NOMO-1 treated with DMSO at 0.1 percent for 48 hours (cell line): Measurements from ENCODE around the gene SRRM3.
"Not testable (repeated sequence)": the region's sequence is repeated elsewhere in the genome, so short reads cannot be mapped to it uniquely, and the experiment has no call there.

ENCODE experiments used
- DNase-seq: peaks from one replicate; lab custom pipeline; 2025; ENCODE audit not compliant: unreplicated experiment; lab: John Stamatoyannopoulos, UW

Gene SRRM3

DNA sequence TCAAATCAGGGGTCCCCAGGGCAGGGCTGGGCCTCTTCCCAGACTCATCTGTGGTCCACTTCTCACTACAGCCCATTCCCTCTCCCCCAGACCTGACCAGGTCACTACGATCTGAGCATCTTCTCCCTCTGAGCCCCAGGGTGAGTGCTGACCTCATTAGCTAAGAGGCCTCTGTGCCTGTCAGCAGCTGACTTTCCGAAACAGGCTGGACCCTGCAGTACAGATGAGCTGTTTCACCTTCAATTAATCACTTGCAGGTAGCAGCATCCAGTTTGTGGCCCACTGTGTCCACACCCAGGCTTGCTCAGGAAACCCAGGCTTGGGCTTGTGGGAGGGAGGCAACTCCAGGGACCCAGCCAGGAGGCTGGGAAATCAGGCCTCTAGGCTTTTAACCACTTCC lies 24.3 kb downstream of the SRRM3 start:
- DNase-seq, result no peak

DNA sequence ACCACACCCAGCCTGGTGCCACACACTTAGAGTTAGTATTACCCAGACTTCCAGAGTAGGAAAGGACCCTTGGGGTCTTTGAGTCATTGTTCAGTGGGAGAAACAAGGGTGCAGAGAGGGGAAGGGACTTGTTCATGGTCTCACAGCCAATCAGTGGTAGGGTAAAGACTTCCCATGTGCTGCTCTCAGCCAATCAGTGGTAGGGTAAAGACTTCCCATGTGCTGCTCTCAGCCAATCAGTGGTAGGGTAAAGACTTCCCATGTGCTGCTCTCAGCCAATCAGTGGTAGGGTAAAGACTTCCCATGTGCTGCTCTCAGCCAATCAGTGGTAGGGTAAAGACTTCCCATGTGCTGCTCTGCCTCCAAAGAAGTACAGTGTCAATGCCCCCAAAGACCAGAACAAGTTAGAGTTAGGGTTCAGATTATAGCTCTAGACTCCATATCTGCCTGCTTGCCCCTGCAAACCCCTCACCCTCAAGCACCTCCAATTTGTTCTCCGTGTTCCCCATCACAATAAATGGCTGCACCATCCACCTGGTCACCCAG lies 25.3 kb downstream of the SRRM3 start:
- DNase-seq, result not testable (repeated sequence)

DNA sequence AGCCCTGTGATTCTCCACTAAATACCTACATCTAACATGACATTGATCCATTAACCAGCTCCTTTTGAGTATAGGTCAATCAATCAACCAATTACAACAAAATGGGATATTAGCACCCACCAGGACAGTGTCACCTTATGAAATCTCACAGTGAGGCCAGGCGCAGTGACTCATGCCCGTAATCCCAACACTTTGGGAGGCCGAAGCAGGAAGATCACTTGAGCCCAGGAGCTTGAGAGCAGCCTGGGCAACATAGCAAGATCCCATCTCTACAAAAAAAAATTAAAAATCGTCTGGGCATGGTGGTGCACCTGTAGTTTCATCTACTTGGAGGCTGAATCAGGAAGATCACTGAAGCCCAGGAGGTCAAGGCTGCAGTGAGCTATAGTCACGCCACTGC lies 28.5 kb downstream of the SRRM3 start:
- no peak for DNase-seq

DNA sequence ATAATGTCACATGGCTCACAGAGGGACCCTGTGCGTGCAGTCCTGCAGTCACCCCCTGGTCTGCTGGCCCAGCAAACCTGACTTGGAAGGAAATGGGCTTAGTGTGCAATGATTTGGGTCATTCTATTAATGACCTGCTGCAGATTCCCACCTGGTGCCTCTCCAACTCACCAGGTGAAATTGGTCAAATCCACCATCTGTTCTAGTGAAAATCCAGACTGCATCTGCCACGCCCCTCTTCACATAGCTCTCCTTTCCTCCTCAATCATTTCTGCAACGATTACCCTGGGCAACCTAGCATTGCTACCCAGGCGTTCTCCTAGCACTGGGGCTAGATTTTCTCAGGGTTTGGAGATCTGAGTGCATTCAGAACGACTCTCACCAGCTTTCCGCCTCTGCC lies 29.4 kb downstream of the SRRM3 start:
- no peak for DNase-seq

DNA sequence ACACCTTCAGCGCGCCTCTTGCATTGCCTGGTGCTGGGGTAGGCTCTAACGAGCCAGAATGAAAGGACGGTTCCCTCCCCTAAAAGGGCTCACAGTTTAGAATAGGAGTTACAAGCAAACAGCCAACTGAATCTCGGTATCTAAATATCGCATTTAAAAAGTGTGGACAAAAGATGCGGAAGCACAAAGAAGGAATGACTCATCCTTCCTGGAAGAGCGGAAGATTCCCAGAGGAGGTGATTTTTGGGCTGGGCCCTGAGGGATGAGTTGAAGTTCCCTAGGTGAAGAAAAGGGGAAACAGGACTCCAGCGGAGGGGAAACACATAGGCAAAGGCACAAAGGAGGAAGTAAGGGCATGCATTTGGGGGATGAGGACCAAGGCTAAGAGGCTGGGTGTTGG lies 29.9 kb downstream of the SRRM3 start:
- DNase-seq, result peak; percentile 28

DNA sequence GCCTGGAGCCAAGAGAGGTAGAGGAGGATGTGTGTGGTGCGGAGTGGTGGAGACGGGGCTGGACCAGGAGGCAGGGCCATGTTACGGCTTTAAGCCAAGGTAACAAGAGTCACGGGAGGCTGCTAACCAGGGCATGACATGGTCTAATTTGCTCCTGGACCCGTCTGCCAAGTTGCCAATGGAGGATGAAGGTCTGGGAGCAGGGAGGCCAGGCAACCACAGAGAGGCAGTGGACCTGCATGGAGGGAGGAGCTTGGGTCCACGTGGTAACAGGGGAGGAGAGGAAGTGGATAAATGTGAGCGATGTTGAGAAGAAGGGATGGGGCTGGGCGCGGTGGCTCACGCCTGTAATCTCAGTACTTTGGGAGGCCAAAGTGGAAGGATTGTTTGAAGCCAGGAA lies 31.0 kb downstream of the SRRM3 start:
- DNase-seq, result no peak

DNA sequence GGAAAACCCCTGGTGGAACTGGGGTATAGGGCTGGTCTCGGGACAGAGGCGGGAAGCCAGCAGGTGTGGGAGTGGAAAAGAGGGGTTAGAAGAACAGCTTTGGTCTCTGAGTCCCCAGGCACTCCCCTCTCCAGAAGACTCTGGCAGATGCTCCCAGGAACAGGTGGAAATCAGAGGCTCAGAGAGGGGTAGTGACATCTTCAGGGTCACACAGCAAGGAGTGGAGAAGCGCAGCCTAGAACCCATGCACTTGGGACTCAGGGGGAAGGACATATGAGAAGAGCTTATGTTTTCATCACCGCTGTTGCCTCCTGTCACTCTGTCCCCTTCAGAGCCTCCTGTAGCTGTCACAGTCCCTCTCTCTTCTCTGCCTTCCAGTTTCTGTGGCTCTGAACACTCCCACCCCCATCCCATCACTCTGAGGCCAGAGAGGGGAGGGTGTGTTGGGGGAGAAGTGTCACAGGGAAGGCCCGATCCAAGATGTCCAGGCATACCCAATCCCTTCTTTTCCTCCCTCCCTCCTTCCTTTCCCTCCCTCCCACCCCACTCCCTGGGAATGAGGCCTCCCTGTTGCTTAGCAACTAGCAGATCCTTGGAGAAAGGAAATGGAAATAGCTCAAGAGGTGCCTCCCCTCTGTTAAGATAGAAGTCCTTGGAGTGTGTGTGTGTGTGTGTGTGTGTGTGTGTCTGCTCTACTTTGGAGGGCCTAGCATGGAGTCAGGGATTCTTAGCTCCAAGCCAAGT lies 32.0 kb downstream of the SRRM3 start:
- DNase-seq, result no peak

DNA sequence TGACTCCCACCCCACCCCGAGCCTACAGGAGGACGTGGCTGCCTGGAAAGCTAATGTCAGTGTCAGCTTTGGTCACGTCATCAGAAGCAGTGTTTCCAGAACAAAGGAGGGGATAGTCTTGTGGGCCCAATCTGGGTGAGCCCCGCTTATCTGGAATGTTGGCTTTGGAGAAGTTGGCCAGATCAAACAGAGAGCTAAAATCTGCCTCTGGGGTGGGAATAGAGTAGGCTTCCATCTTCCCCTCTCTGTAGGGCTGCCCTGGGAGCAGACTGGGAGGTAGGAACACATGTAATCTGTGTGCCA lies 32.5 kb downstream of the SRRM3 start:
- DNase-seq, result no peak

DNA sequence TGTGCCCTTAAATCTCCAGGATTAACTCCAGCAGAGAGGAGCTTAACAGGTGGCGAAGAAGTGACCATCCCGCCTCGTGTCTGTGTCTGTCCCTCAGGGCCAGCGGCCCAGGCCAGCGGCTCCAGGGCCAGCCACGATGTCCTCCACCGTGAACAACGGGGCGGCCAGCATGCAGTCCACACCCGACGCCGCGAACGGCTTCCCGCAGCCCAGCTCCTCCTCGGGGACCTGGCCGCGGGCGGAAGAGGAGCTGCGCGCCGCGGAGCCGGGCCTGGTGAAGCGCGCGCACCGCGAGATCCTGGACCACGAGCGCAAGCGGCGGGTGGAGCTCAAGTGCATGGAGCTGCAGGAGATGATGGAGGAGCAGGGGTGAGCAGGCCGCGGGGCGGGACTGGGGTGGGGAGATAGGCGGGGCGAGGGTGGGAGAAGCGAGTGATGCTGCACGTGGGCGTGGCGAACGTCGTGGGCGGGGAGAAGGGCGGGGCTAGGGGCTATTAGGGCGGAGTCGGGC lies 33.3 kb downstream of the SRRM3 start:
- peak; percentile 82 for DNase-seq

DNA sequence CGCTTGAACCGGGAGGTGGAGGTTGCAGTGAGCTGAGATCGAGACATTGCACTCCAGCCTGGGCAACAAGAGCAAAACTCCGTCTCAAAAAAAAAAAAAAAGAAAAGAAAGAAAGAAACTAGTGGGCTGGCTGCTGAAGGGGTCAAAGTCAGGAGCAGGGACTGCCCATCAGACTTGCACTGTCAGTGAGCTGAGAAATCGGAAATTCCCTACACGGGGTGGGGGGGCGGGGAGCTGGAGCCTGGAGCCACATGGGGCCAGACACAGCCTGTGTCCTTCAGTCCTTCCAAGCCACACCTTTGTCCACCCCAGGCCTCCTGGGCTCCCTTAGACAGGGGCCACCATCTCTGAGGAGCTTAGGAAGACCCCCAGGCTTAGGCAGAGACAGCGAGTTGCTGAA lies 34.5 kb downstream of the SRRM3 start:
- no peak for DNase-seq

DNA sequence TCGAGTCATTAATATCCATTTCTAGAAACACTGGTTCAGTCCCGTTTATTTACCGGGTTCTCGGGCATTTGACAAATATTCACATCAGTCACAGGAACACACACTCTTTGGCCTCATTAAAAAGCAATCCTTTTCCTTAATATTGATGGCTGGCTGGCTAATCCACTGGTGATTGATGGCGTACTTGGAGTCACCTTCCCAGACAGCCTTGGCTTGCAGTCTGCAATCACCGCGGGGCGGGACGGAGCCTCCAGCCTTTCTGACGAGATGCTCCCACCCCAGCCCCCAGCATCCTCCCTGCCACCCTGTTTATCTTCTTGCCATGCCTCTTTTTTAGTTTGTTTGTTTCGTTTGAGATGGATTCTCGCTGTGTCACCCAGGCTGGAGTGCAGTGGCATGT lies 36.6 kb downstream of the SRRM3 start:
- no peak for DNase-seq

DNA sequence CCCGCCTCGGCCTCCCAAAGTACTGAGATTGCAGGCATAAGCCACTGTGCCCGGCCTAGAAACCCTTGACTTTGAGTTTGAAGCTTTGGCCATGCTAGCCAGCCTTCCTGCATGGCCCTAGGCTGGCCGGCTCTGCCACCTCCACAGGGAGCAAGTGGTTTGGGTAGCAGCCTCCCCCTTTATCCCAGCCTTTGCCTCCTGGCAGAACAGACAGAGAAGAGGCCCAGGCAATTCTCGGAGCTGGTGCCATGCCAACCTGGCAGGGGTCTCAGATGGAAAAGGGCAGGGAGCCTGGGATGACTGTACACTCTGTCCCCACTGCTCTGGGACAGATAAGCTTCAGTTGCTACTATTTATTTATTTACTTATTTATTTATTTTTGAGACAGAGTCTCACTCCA lies 39.4 kb downstream of the SRRM3 start:
- DNase-seq, result no peak

DNA sequence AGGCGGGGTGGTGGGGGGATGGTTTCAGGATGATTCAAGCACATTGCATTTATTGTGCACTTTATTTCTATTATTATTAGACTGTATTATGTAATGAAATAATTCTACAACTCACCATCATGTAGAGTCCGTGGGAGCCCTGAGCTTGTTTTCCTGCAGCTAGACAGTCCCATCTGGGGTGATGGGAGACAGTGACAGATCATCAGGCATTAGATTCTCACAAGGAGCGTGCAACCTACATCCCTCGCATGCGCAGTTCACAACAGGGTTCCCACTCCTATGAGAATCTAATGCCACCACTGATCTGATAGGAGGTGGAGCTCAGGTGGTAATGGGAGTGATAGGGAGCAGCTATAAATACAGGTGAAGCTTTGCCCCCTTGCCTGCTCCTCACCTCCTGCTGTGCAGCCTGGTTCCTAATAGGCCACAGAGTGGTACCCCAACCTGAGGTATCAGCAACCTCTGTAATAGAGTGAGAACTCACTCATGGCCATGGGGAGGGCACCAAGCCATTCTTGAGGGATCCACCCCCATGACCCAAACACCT lies 40.9 kb downstream of the SRRM3 start:
- not testable (repeated sequence) for DNase-seq

DNA sequence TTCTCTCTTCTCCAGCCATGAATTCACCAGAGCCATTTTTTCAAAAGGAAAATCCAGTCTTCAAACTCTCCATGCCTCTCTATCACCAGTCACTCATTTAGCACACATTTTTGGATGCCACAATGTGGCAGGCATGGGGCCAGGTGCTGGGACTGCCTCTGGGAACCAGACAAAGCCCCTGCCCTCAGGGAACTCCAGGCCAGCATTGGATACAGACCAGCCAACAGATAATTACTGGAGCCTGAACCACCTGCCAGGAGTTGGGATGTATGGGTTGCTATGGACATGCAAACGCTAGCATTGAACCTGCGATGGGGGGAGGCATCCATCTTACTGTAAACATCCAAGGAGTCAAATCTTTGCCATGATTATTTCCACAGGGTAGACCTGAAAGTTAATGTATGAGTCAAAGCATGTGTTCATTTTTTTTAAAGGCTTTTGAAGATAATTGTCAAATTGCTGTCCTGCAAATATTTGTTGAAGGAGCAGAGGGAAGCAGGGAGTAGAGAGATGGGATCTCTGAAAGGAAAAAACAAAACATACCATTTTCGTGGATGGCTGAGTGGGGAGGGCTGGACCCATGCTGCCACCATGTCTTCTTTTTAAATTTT lies 43.2 kb downstream of the SRRM3 start:
- no peak for DNase-seq

DNA sequence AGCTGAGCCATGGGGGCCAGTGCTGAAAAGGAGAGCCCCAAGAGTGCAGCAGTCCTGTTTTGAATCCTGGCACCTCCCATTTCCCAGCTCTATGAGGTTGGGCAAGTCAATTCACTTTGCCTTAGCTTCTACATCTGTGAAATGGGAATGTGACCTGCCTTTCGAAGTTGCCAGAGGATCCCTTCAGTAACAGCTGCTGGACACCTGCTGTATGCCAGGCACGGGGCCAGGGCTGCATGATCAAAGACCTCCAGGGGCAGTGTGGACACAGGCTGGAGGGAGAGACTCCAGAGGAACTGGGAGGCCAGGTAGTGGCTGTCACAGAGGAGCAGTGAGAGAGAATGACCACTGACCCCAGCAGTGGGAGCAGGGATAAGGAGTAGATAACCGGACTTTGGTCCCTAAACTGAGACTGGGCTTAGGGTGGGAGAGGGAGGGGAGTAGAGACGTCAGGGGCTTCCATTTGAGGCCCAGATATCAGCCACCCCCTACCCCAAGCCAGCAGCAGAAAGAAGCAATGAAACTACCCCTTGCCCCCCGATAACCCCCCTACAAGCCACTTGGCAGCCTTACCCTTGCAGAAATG lies 45.2 kb downstream of the SRRM3 start:
- DNase-seq, result no peak

DNA sequence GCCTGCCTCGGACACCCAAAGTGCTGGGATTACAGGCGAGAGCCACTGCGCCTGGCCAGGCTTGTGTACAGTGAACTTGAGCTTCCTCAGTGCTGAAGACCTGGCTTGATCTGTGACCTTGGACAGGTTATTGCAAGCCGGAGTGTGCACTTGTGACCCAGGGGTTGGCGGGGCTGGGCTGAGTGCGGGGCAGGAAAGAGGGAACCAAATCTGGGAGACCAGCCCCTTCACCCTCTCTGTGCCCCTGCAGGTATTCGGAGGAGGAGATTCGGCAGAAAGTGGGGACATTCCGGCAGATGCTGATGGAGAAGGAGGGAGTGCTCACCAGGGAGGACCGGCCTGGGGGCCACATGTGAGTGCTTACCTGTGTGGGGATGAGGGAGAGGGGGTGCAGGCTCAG lies 46.2 kb downstream of the SRRM3 start:
- DNase-seq, result no peak

DNA sequence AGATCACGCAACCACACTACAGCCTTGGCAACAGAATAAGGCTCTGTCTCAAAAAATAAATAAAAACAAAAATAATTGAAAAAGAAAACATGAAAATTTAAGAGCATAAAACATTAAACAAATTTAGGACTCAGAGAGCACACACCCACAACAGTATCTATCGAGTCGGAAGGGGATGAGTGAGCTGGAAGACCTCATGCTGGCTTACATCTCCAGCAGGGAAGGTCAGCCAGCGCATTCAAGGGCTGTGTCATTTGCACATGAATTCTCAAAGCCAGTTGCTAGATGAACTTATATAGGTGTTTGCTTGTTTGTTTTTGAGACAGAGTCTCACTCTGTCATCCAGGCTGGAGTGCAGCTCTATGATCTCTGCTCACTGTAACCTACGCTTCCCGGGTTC lies 50.3 kb downstream of the SRRM3 start:
- DNase-seq, result no peak

DNA sequence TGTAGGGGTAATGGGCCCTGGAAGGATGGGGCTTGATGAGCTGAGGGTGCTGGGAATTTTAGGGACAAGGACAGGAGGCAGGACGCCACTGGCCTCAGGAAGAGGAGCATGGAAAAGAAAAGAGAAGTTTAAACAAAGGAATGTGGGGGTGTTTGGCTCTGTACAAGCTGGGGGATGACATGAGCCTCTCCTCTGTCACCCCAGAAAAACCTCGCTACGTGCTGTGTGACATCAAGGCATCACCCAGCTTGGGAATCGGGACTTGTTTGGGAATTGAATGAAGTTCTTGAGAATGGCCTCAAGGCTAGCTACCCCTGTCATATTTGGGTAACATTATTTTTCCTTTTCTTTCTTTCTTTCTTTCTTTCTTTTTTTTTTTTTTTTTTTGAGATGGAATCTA lies 53.1 kb downstream of the SRRM3 start:
- no peak for DNase-seq

DNA sequence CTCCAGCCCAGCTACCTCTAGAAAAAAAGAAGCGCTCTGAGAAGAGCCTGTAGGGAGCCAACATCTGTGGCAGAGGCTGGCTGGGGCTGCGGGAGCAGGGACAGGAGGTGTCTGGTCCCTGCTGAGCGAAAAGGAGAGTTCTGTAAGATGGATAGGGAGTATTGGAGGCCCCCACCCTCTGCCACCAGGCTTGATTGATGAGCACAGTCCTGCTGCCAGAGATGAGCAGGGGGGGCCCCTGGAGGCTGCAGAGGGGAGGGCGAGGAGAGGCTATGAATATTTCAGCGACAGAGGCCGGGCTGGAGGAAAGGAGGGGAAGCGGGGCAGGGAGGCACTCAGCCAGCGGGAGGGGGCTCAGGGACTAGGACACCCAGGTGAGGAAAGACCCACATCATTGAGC lies 56.3 kb downstream of the SRRM3 start:
- DNase-seq, result no peak

DNA sequence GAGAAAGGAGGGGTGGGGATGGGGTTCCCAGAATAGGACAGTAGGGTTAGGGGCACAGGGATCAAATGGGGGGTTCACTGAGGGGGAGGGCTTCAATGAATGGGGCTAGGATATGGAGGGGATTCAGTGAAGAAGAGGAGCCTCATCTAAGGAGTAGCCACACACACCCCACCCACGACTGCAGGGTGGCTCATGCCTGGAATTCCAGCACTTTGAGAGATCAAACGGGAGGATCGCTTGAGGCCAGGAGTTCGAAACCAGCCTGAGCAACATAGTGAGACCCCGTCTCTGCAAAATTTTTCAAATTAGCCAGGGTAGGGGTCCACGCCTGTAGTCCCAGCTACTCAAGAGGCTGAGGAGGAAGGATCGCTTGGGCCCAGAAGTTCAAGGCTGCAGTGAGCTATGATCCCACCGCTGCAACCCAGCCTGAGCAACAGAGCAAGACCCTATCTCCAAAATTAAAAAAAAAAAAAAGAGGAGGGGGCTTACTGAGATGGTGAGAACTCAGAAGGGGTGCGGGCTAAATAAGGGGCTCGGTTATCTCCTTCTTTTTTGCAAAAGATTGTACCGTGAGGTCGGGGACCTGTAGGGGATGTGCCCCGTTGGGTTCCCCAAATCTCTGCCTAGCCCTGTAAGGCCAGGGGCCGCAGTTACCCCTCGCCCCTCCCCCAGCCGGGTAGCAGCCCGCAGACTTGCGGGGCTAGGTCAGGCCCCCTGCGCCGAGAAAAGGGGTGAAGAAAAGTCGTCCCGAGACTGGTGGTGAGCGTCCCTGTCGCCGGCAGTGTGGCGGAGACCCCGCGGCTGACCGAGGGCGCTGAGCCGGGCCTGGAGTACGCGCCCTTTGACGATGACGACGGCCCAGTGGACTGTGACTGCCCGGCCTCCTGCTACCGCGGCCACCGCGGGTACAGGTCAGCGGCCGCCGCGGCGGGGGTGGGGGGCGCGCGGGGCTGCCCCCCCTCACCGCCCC lies 57.7 kb downstream of the SRRM3 start:
- no peak for DNase-seq

DNA sequence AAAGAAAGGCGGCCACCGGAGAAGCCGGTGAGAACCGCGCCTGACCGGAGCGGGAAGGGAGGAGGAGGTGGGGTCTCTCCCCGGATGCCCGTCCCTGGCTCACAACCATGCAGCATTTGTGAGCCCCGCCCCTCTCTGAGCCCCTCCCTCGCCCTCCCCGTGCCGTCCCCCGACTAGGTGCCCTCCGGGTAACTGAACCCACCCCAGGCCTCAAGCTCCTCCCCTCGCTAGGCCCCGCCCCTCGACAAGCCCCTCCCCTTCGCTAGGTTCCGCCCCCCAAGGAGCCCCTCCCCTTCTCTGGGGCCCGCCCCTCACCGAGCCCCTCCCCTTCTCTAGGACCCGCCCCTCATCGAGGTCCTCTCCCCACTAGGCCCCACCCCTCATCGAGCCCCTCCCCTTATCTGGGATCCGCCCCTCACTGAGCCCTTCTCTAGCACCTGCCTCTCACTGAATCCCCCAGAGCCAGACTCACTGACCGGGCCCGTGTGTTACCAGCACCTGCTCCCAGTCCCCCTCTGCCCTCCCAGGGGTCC lies 58.5 kb downstream of the SRRM3 start:
- DNase-seq, result no peak
